Neural progenitor cell (in vitro differentiated cells): ENCODE data around the gene ARHGEF40. TPM values are rescaled to one million over a fixed set of nuclear protein-coding genes. Genes with fewer than 3 reads are reported as not detected.

Source experiments
- DNase-seq: peaks from one replicate; pipeline ENCODE4 v3.0.0-alpha.2; 2016; ENCODE audit warnings: low spot score
- H2AFZ ChIP-seq: fragments of 200-600 bp; sonication (generic); replicated peaks from 2 replicates; pipeline ENCODE4 v1.6.1; 2016; ENCODE audit warnings: antibody characterized with exemption
- H3F3A ChIP-seq: fragments of 200-600 bp; sonication (generic); 2 replicates; pipeline ENCODE4 v1.6.1; 2016; ENCODE audit warnings: antibody characterized with exemption, low read depth
- H3K27ac ChIP-seq: fragments of 200-600 bp; sonication (generic); 2 replicates; pipeline ENCODE4 v1.5.1; 2016; ENCODE audit warnings: mild to moderate bottlenecking
- H3K27me3 ChIP-seq: fragments of 200-600 bp; sonication (generic); 2 replicates; pipeline ENCODE4 v1.6.1; 2016; ENCODE audit warnings: mild to moderate bottlenecking, moderate library complexity
- H3K36me3 ChIP-seq: fragments of 200-600 bp; sonication (generic); 2 replicates; pipeline ENCODE4 v1.5.1; 2016
- H3K4me1 ChIP-seq: fragments of 200-600 bp; sonication (generic); 2 replicates; pipeline ENCODE4 v1.6.1; 2016; ENCODE audit warnings: mixed run types
- H3K4me2 ChIP-seq: fragments of 200-600 bp; sonication (generic); 2 replicates; pipeline ENCODE4 v1.6.1; 2016
- H3K4me3 ChIP-seq: fragments of 200-600 bp; sonication (generic); 2 replicates; pipeline ENCODE4 v1.5.1; 2016
- H3K79me2 ChIP-seq: fragments of 200-600 bp; sonication (generic); 2 replicates; pipeline ENCODE4 v1.6.1; 2016; ENCODE audit warnings: low read depth
- H3K9ac ChIP-seq: fragments of 200-600 bp; sonication (generic); 2 replicates; pipeline ENCODE4 v1.6.1; 2016
- H3K9me3 ChIP-seq: fragments of 200-600 bp; sonication (generic); 2 replicates; pipeline ENCODE4 v1.5.1; 2016; ENCODE audit warnings: low read depth
- H4K20me1 ChIP-seq: fragments of 200-600 bp; sonication (generic); 2 replicates; pipeline ENCODE4 v1.6.1; 2016; ENCODE audit warnings: low read depth
- H3K27ac Mint-ChIP-seq: 3 replicates; pipeline ENCODE4 v1.8.0; 2021; ENCODE audit warnings: mixed read lengths
- H3K27me3 Mint-ChIP-seq: 2 replicates; pipeline ENCODE4 v1.8.0; 2022; ENCODE audit warnings: low read depth, mild to moderate bottlenecking, inconsistent platforms, moderate library complexity, mixed read lengths; ENCODE audit not compliant: insufficient read depth
- H3K36me3 Mint-ChIP-seq: 3 replicates; pipeline ENCODE4 v1.8.0; 2021; ENCODE audit warnings: mixed read lengths
- H3K4me1 Mint-ChIP-seq: 3 replicates; pipeline ENCODE4 v1.8.0; 2021; ENCODE audit warnings: mixed read lengths
- H3K4me3 Mint-ChIP-seq: 3 replicates; pipeline ENCODE4 v1.8.0; 2021; ENCODE audit warnings: mild to moderate bottlenecking, moderate library complexity, mixed read lengths
- H3K9me3 Mint-ChIP-seq: 3 replicates; pipeline ENCODE4 v1.8.0; 2020; ENCODE audit warnings: mixed read lengths
- EZH2 ChIP-seq: fragments of 200-600 bp; sonication (generic); IDR thresholded peaks from 2 replicates; pipeline ENCODE4 v1.6.1; 2017; ENCODE audit warnings: antibody characterized with exemption, mild to moderate bottlenecking, moderate library complexity
- EZH2phosphoT487 ChIP-seq: fragments of 200-600 bp; sonication (generic); IDR thresholded peaks from 2 replicates; pipeline ENCODE4 v1.6.1; 2017; ENCODE audit warnings: antibody characterized with exemption
- total RNA-seq: library from RNA; depleted of rRNA; stranded (reverse); fragments of >200 nt; gene quantifications from 2 replicates; pipeline ENCODE4 v1.2.3, GENCODE V29; 2015; ENCODE audit warnings: low replicate concordance
- TF ChIP-seq, protein P1 (sequence below): fragments of 200-600 bp; sonication (generic); IDR thresholded peaks from 2 replicates; pipeline ENCODE4 v1.5.1; 2017; ENCODE audit warnings: antibody characterized with exemption, mild to moderate bottlenecking

ARHGEF40 gene
- total RNA-seq, 1 donor from 2014 or later: 15.0 TPM

DNA sequence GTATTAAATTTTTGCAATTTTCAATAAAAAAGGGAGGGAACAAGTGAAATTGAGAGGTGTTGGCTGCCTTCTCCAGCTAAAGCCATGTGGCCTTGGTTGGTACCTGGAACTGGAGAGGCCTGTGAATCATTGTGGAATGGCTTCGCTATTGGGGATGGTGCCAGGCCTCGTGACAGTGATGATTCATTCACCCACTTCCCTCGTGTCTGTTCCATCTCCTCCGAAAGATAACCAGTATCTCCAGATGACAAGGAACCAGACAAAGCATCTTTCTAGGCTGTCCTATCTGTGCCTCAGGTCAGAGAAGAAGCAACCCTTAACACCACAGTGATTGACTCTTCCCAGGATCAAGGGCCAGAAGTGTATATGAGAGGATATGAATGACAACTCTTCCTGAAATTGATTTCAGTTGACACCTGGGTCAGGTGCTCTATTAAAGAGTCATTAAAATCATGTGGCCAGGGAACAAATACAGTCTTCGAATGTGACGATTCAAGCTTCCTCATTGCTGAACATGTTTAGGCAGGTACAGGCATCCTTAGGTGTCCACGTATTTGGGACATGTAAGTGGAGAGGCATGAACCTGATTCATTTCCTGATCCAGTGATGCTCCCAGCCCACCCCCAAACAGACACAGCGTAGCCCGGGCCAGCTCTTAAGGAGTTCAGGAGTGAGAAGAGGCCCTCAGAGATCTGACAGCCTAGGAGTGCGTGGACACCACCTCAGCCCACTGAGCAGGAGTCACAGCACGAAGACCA is 28.2 kb upstream of the ARHGEF40 start, which contains the start of gene RNASE7:
Gene RNASE7 (plus strand): TSS at position 687 of the 758 bp plus-strand sequence. CDS start 631 bp downstream, outside the sequence.
- Mint-ChIP-seq H3K27ac (no peak within 1 kb of the TSS), H3K4me3 (no peak within 1 kb of the TSS), H3K4me1 (peaks cover 14% of the 10 kb centered on the region), H3K27me3 (peaks cover 10% of the 10 kb centered on the region), H3K36me3 (no peaks in the 10 kb centered on the region), H3K9me3 (no peaks in the 10 kb centered on the region)
- Histone ChIP-seq H3K79me2 (no peaks in the 10 kb centered on the region), H3K27ac (no peak within 1 kb of the TSS), H3K4me3 (no peak within 1 kb of the TSS), H3K27me3 (peaks cover 10% of the 10 kb centered on the region), H3K4me1 (peaks cover 11% of the 10 kb centered on the region), H3F3A (no peaks in the 10 kb centered on the region), H3K4me2 (no peak within 1 kb of the TSS), H3K9me3 (no peaks in the 10 kb centered on the region), H4K20me1 (no peaks in the 10 kb centered on the region), H3K9ac (no peak within 1 kb of the TSS), H3K36me3 (no peaks in the 10 kb centered on the region), H2AFZ (no peak within 1 kb of the TSS)
- TF ChIP-seq, protein P1, sequence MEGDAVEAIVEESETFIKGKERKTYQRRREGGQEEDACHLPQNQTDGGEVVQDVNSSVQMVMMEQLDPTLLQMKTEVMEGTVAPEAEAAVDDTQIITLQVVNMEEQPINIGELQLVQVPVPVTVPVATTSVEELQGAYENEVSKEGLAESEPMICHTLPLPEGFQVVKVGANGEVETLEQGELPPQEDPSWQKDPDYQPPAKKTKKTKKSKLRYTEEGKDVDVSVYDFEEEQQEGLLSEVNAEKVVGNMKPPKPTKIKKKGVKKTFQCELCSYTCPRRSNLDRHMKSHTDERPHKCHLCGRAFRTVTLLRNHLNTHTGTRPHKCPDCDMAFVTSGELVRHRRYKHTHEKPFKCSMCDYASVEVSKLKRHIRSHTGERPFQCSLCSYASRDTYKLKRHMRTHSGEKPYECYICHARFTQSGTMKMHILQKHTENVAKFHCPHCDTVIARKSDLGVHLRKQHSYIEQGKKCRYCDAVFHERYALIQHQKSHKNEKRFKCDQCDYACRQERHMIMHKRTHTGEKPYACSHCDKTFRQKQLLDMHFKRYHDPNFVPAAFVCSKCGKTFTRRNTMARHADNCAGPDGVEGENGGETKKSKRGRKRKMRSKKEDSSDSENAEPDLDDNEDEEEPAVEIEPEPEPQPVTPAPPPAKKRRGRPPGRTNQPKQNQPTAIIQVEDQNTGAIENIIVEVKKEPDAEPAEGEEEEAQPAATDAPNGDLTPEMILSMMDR: no peak
- TF ChIP-seq EZH2phosphoT487 (no peak), EZH2 (no peak)
- no peak for DNase-seq

DNA sequence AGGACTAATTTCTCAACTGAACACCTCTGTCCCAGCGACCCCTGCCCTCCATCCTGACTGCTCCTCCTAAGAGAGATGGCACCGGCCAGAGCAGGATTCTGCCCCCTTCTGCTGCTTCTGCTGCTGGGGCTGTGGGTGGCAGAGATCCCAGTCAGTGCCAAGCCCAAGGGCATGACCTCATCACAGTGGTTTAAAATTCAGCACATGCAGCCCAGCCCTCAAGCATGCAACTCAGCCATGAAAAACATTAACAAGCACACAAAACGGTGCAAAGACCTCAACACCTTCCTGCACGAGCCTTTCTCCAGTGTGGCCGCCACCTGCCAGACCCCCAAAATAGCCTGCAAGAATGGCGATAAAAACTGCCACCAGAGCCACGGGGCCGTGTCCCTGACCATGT is 27.2 kb upstream of the ARHGEF40 start:
- Histone ChIP-seq H3K27me3 (peaks cover 10% of the 10 kb centered on the region), H3K4me2 (no peak overlapping the region), H3F3A (no peaks in the 10 kb centered on the region), H3K4me1 (peaks cover 11% of the 10 kb centered on the region), H3K27ac (no peak overlapping the region), H3K36me3 (no peaks in the 10 kb centered on the region), H3K9ac (no peak overlapping the region), H3K79me2 (no peaks in the 10 kb centered on the region), H2AFZ (no peak overlapping the region), H3K9me3 (no peaks in the 10 kb centered on the region), H4K20me1 (no peaks in the 10 kb centered on the region), H3K4me3 (no peak overlapping the region)
- Mint-ChIP-seq H3K27me3 (peaks cover 10% of the 10 kb centered on the region), H3K4me1 (peaks cover 14% of the 10 kb centered on the region), H3K9me3 (no peaks in the 10 kb centered on the region), H3K36me3 (no peaks in the 10 kb centered on the region), H3K27ac (no peak overlapping the region), H3K4me3 (no peak overlapping the region)
- no peak for TF ChIP-seq EZH2phosphoT487
- TF ChIP-seq EZH2: no peak
- TF ChIP-seq, protein P1: no peak
- DNase-seq: no peak

DNA sequence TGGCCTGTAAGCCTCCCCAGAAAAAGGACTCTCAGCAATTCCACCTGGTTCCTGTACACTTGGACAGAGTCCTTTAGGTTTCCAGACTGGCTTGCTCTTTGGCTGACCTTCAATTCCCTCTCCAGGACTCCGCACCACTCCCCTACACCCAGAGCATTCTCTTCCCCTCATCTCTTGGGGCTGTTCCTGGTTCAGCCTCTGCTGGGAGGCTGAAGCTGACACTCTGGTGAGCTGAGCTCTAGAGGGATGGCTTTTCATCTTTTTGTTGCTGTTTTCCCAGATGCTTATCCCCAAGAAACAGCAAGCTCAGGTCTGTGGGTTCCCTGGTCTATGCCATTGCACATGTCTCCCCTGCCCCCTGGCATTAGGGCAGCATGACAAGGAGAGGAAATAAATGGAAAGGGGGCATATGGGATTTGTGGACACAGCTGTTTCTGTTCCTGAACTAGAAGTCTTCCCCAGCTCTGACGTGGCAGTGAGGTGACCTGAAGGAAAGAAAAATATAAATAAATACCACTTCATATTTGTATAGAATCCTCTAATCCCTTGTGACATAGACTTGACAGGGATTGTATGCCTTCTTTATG is 26.6 kb upstream of the ARHGEF40 start:
- Histone ChIP-seq H3K9me3 (no peaks in the 10 kb centered on the region), H2AFZ (no peak overlapping the region), H3K27ac (no peak overlapping the region), H3K4me3 (no peak overlapping the region), H3K79me2 (no peaks in the 10 kb centered on the region), H3K36me3 (no peaks in the 10 kb centered on the region), H3K27me3 (peaks cover 10% of the 10 kb centered on the region), H3K4me2 (no peak overlapping the region), H3K4me1 (peaks cover 11% of the 10 kb centered on the region), H3K9ac (no peak overlapping the region), H4K20me1 (no peaks in the 10 kb centered on the region), H3F3A (no peaks in the 10 kb centered on the region)
- no peak overlapping the region for H3K27ac Mint-ChIP-seq
- H3K4me3 Mint-ChIP-seq: no peak overlapping the region
- H3K27me3 Mint-ChIP-seq: peaks cover 6% of the 10 kb centered on the region
- peaks cover 14% of the 10 kb centered on the region for H3K4me1 Mint-ChIP-seq
- no peak for TF ChIP-seq EZH2
- TF ChIP-seq, protein P1: no peak
- no peaks in the 10 kb centered on the region for H3K9me3 Mint-ChIP-seq
- H3K36me3 Mint-ChIP-seq: no peaks in the 10 kb centered on the region
- no peak for DNase-seq
